Loucy (cell line): ENCODE measurements around the gene FSTL5.

ENCODE experiments used
- H2AFZ ChIP-seq: fragments of 200-600 bp; sonication (generic); 2 replicates; pipeline ENCODE4 v1.6.0; 2016; ENCODE audit warnings: antibody characterized with exemption, mild to moderate bottlenecking, low read length, moderate library complexity
- H3F3A ChIP-seq: fragments of 200-600 bp; 2 replicates; pipeline ENCODE4 v1.6.0; 2016; ENCODE audit warnings: antibody characterized with exemption, low read depth, mild to moderate bottlenecking
- H3K27me3 ChIP-seq: fragments of 200-600 bp; sonication (generic); 2 replicates; pipeline ENCODE4 v1.6.1; 2014; ENCODE audit warnings: low read length, mild to moderate bottlenecking; ENCODE audit not compliant: insufficient read depth, poor library complexity, severe bottlenecking
- H3K36me3 ChIP-seq: fragments of 200-600 bp; sonication (generic); 2 replicates; pipeline ENCODE4 v1.6.1; 2016; ENCODE audit warnings: low read length; ENCODE audit not compliant: insufficient read depth
- H3K4me1 ChIP-seq: fragments of 200-600 bp; sonication (generic); 2 replicates; pipeline ENCODE4 v1.5.1; 2014; ENCODE audit warnings: low read length, mild to moderate bottlenecking; ENCODE audit not compliant: insufficient read depth, poor library complexity, severe bottlenecking
- H3K4me2 ChIP-seq: fragments of 200-600 bp; sonication (generic); 2 replicates; pipeline ENCODE4 v1.6.0; 2014; ENCODE audit warnings: antibody characterized with exemption, low read length, low read depth, mild to moderate bottlenecking; ENCODE audit not compliant: poor library complexity, severe bottlenecking
- H3K4me3 ChIP-seq: fragments of 200-600 bp; sonication (generic); 2 replicates; pipeline ENCODE4 v1.5.1; 2014; ENCODE audit warnings: low read length, mild to moderate bottlenecking, mixed read lengths; ENCODE audit not compliant: poor library complexity, severe bottlenecking
- H3K79me2 ChIP-seq: fragments of 200-600 bp; sonication (generic); 2 replicates; pipeline ENCODE4 v1.6.1; 2014; ENCODE audit warnings: low read length; ENCODE audit not compliant: insufficient read depth
- H3K9ac ChIP-seq: fragments of 200-600 bp; sonication (generic); 2 replicates; pipeline ENCODE4 v1.6.0; 2014; ENCODE audit warnings: mild to moderate bottlenecking, low read depth, low read length, moderate library complexity; ENCODE audit not compliant: poor library complexity, severe bottlenecking
- H3K9me2 ChIP-seq: fragments of 200-600 bp; sonication (generic); replicated peaks from 2 replicates; pipeline ENCODE4 v1.6.1; 2016; ENCODE audit warnings: low read depth, low read length, mixed read lengths
- H3K9me3 ChIP-seq: fragments of 200-600 bp; sonication (generic); 2 replicates; pipeline ENCODE4 v1.6.1; 2014; ENCODE audit warnings: mild to moderate bottlenecking, antibody characterized with exemption, low read length, low read depth; ENCODE audit not compliant: insufficient read depth
- H4K20me1 ChIP-seq: fragments of 200-600 bp; sonication (generic); 2 replicates; pipeline ENCODE4 v1.6.0; 2014; ENCODE audit warnings: antibody characterized with exemption, low read length, mild to moderate bottlenecking; ENCODE audit not compliant: insufficient read depth, poor library complexity, severe bottlenecking
- EZH2phosphoT487 ChIP-seq: fragments of 200-600 bp; IDR thresholded peaks from 2 replicates; pipeline ENCODE4 v1.6.1; 2018; ENCODE audit warnings: antibody characterized with exemption, mild to moderate bottlenecking, moderate library complexity, borderline replicate concordance
- TF ChIP-seq, protein P1 (sequence below): fragments of 200-600 bp; sonication (generic); conservative IDR thresholded peaks from 2 replicates; pipeline ENCODE4 v1.5.1; 2014; ENCODE audit warnings: mild to moderate bottlenecking, antibody characterized with exemption, low read length

The FSTL5 gene

DNA sequence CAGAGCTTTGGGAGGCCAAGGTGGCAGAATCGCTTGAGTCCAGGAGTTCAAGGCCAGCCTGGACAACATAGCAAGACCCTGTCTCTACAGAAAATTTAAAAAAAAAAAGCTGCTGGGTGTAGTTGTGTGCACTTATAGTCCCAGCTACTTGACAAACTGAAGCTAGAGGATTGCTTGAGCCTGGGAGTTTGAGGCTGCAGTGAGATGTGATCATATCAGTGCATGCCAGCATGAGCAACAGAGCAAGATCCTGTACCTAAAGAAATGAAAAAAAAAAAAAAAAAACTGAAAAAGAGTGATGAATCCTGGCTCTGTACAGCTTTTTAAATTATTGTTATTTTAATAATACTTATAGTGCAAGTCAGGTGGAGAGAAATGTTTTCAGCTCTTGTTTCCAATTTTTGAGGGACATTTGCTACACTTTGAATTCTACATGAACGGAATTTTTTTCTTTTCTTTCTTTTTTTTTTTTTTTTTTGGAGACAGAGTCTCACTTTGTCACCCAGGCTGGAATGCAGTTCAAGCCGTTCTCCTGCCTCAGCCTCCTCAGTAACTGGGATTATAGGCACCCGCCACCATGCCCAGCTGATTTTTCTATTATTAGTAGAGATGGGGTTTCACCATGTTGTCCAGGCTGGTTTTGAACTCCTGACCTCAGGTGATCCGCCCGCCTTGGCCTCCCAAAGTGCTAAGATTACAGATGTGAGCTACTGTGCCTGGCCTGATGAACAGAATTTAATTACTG, 215.6 kb downstream of the FSTL5 start:
- Histone ChIP-seq H3K36me3 (no peaks in the 10 kb centered on the region), H3K9me3 (no peaks in the 10 kb centered on the region), H3K27me3 (no peaks in the 10 kb centered on the region), H3K4me1 (no peaks in the 10 kb centered on the region), H4K20me1 (no peaks in the 10 kb centered on the region), H3K79me2 (no peaks in the 10 kb centered on the region), H3K9ac (no peak overlapping the region), H3K4me2 (no peak overlapping the region), H3K4me3 (no peak overlapping the region), H3K9me2 (no peaks in the 10 kb centered on the region), H2AFZ (no peak overlapping the region), H3F3A (no peaks in the 10 kb centered on the region)
- TF ChIP-seq, protein P1, sequence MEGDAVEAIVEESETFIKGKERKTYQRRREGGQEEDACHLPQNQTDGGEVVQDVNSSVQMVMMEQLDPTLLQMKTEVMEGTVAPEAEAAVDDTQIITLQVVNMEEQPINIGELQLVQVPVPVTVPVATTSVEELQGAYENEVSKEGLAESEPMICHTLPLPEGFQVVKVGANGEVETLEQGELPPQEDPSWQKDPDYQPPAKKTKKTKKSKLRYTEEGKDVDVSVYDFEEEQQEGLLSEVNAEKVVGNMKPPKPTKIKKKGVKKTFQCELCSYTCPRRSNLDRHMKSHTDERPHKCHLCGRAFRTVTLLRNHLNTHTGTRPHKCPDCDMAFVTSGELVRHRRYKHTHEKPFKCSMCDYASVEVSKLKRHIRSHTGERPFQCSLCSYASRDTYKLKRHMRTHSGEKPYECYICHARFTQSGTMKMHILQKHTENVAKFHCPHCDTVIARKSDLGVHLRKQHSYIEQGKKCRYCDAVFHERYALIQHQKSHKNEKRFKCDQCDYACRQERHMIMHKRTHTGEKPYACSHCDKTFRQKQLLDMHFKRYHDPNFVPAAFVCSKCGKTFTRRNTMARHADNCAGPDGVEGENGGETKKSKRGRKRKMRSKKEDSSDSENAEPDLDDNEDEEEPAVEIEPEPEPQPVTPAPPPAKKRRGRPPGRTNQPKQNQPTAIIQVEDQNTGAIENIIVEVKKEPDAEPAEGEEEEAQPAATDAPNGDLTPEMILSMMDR = no peak
- no peak for TF ChIP-seq EZH2phosphoT487

DNA sequence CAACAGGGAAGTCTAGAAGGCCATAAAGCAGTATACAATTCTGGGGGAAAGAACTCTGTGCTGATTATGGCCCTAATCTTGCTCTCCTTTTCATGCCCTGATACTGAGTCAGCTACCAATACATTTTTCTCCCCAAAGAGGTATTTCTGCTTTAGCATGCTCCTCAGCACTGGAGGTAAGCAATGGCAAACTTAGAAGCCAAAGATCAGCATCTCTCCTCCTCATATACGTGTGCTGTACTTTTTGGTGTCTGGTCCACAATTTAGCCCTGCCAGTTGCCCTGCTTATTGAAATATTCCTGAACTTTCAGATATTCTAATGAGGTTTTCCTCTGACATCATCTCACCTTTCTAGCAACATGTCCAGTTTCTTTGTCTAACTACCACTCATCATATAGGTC, 226.2 kb downstream of the FSTL5 start:
- H3K9me2 ChIP-seq = no peaks in the 10 kb centered on the region
- H3F3A ChIP-seq = no peaks in the 10 kb centered on the region
- H3K9me3 ChIP-seq = no peaks in the 10 kb centered on the region
- no peaks in the 10 kb centered on the region for H4K20me1 ChIP-seq
- no peaks in the 10 kb centered on the region for H3K4me1 ChIP-seq
- H3K9ac ChIP-seq = no peak overlapping the region
- no peak overlapping the region for H3K4me3 ChIP-seq
- TF ChIP-seq, protein P1 = no peak
- no peak for TF ChIP-seq EZH2phosphoT487
- no peak overlapping the region for H2AFZ ChIP-seq
- no peaks in the 10 kb centered on the region for H3K27me3 ChIP-seq
- no peaks in the 10 kb centered on the region for H3K79me2 ChIP-seq
- no peak overlapping the region for H3K4me2 ChIP-seq
- no peaks in the 10 kb centered on the region for H3K36me3 ChIP-seq

DNA sequence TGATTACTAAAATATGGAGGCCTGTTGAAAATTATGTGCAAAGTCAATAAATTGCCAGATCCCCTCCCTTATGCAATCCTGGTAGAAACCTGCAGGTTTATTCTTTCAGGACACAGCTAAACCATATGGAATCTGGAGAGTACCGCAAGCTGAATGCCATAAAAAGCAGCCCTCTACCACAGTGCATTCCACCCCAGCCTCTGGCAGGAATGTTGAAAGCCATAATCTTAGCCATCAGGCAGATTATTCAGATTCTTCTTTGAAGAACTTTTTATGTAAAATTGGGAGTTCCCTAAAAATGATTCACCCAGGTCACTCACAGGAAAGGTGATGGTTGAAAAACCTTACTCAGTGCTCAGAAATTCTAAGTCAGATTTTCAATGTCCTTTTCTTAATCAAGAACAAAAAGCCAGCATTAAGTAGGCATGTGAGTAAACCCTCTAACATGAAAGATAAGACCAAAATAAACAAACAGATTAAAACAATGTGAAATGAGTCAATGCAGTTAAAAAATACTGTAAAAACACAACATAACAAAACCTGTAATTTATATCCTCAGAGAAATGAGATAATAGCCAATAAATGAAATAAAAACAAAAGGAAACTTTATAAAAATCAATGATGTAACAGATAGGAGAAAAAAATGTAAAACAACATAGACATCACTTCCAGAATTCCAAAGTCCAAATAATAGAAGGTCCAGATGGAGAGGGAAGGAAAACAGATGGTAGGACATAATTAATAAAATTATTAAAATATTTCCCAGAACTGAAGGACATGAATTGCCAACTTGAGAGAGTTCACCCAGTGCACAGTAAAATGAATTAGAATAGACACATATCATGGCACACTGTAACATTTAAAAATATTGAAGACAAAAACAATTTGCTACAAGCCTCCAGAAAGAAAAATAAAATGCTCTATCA, 226.9 kb downstream of the FSTL5 start:
- H3K4me2 ChIP-seq = no peak overlapping the region

More for the DNA sequence above, 226.9 kb downstream of the FSTL5 start:
- no peaks in the 10 kb centered on the region for H3K36me3 ChIP-seq
- TF ChIP-seq EZH2phosphoT487 = no peak
- TF ChIP-seq, protein P1 = no peak
- no peaks in the 10 kb centered on the region for H3K9me2 ChIP-seq
- no peaks in the 10 kb centered on the region for H3K9me3 ChIP-seq
- H3K79me2 ChIP-seq = no peaks in the 10 kb centered on the region
- H2AFZ ChIP-seq = no peak overlapping the region
- no peaks in the 10 kb centered on the region for H3K27me3 ChIP-seq
- no peaks in the 10 kb centered on the region for H4K20me1 ChIP-seq
- no peaks in the 10 kb centered on the region for H3K4me1 ChIP-seq
- H3K4me3 ChIP-seq = no peak overlapping the region
- no peaks in the 10 kb centered on the region for H3F3A ChIP-seq
- no peak overlapping the region for H3K9ac ChIP-seq
